AG10803 (cell line): ENCODE data around the gene FRMD6.

Source experiments
- DNase-seq: peaks from one replicate; pipeline ENCODE4 v3.0.0; 2010; ENCODE audit warnings: low read depth
- H3K4me3 ChIP-seq: 2 replicates; pipeline ENCODE4 v1.5.1; 2011; ENCODE audit warnings: mild to moderate bottlenecking, low read length, control low read depth
- TF ChIP-seq, protein P1 (sequence below): conservative IDR thresholded peaks from 2 replicates; pipeline ENCODE4 v1.5.1; 2011; ENCODE audit warnings: mild to moderate bottlenecking, low read length, control low read depth, inconsistent platforms

FRMD6 gene

GRCh38 chr14:51663783-51664326 lies 12.1 kb downstream of the FRMD6 start:
- TF ChIP-seq, protein P1, sequence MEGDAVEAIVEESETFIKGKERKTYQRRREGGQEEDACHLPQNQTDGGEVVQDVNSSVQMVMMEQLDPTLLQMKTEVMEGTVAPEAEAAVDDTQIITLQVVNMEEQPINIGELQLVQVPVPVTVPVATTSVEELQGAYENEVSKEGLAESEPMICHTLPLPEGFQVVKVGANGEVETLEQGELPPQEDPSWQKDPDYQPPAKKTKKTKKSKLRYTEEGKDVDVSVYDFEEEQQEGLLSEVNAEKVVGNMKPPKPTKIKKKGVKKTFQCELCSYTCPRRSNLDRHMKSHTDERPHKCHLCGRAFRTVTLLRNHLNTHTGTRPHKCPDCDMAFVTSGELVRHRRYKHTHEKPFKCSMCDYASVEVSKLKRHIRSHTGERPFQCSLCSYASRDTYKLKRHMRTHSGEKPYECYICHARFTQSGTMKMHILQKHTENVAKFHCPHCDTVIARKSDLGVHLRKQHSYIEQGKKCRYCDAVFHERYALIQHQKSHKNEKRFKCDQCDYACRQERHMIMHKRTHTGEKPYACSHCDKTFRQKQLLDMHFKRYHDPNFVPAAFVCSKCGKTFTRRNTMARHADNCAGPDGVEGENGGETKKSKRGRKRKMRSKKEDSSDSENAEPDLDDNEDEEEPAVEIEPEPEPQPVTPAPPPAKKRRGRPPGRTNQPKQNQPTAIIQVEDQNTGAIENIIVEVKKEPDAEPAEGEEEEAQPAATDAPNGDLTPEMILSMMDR, result no peak

GRCh38 chr14:51666070-51666469 lies 14.4 kb downstream of the FRMD6 start:
- no peak for DNase-seq
- no peak overlapping the region for H3K4me3 ChIP-seq
- TF ChIP-seq, protein P1, result no peak

More at GRCh38 chr14:51663783-51664326, 12.1 kb downstream of the FRMD6 start:
- no peak for DNase-seq
- no peak overlapping the region for H3K4me3 ChIP-seq

DNA sequence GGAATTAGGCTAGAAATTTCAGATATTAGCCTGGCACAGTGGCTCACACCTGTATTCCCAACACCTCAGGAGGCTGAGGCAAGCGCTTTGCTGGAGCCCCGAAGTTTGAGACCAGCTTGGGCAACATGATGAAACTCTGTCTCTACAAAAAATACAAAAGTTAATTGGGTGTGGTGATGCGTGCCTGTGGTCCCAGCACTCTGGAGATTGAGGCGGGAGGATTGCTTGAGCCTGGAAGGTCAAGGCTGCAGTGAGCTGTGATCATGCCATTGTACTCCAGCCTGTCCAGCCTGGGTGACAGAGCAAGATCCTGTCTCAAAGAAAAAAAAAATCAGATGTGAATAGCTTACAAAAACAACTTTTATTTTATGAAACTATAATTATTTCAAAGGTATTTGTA lies 15.1 kb downstream of the FRMD6 start:
- DNase-seq, result peak; percentile 68
- no peak overlapping the region for H3K4me3 ChIP-seq
- TF ChIP-seq, protein P1, result no peak

DNA sequence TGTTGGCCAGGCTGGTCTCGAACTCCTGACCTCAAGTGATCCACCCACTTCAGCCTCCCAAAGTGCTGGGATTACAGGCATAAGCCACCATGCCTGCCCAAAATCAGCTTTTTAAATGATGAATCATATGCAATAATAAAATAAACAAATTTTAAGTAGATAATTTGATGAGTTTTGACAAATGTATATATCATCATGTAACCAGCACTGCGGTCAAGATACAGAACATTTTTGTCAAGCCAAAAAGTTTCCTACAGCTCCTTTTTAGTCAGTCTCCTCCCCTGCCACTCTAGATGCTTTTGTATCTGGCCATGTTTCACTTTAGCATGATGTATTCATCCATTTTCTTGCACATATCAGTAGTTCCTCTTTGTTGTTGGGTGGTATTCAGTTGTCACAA lies 17.2 kb downstream of the FRMD6 start:
- no peak for DNase-seq
- TF ChIP-seq, protein P1, result no peak

DNA sequence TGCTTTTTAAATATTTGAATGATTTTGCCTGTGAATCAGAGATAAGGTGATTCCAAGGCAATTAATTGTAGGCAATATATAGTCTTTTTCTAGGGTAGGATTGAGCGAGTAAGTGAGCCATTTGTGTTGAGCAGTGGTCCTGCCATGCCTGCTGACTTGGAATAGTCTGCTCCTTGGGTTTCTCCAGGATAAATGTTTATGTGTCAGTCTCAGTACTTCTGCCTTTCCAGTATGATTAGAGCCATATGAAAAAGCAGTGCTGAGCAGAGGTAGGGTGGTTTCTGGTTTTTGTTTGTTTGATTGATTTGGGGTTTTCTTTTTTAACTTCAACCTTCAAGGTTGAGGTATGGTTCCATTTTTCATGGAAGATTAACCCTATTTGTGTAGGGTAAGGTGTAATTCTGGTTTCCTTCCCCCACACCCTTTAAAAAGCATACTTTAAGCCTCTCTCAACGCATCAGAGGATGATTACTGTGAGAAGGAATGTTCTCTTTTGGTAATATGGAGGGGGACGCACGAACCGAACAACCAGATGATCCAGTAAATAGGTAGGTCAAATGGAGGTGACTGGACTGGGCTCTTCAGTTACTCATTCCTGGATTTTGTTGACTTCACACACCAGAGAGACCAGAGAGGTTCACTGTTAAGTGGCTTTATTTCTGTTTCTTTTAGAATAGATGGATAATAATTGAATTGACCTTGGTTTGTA lies 22.7 kb downstream of the FRMD6 start:
- no peak overlapping the region for H3K4me3 ChIP-seq
- TF ChIP-seq, protein P1, result no peak
- peak; percentile 75 for DNase-seq

More for the DNA sequence above, 17.2 kb downstream of the FRMD6 start:
- H3K4me3 ChIP-seq, result no peak overlapping the region

GRCh38 chr14:51676549-51676948 lies 24.8 kb downstream of the FRMD6 start:
- no peak for DNase-seq
- peak overlapping the region; percentile 10; the same call in 1 of the 2 replicates for H3K4me3 ChIP-seq

More at GRCh38 chr14:51676549-51676948, 24.8 kb downstream of the FRMD6 start:
- TF ChIP-seq, protein P1, result no peak
